Cardiac muscle cell (in vitro differentiated cells and primary cell): Measurements from ENCODE around the gene KCNQ2. TPM values are rescaled to one million over a fixed set of nuclear protein-coding genes. Genes with fewer than 3 reads are reported as not detected.
"Not testable (repeated sequence)": the region's sequence is repeated elsewhere in the genome, so short reads cannot be mapped to it uniquely, and the experiment has no call there.

Experiments used
- DNase-seq, 2 donors: peaks; one replicate each; pipeline versions ENCODE4 v3.0.0 to v3.0.0-alpha.2; 2010 to 2017; ENCODE audit warnings: low read depth in 1 of 2, low spot score in 1 of 2
- H3K27ac ChIP-seq: fragments of 200-600 bp; sonication (generic); 2 replicates; pipeline ENCODE4 v1.5.1; 2016
- H3K27me3 ChIP-seq: fragments of 200-600 bp; sonication (generic); 2 replicates; pipeline ENCODE4 v1.6.0; 2016; ENCODE audit warnings: control low read depth
- H3K36me3 ChIP-seq: fragments of 200-600 bp; sonication (generic); 2 replicates; pipeline ENCODE4 v1.5.1; 2016; ENCODE audit warnings: control low read depth
- H3K4me1 ChIP-seq: fragments of 200-600 bp; sonication (generic); 2 replicates; pipeline ENCODE4 v1.8.1; 2017; ENCODE audit warnings: low read depth, mild to moderate bottlenecking, mixed run types
- H3K4me3 ChIP-seq: fragments of 200-600 bp; sonication (generic); 2 replicates; pipeline ENCODE4 v1.5.1; 2016; ENCODE audit warnings: mild to moderate bottlenecking
- H3K9me3 ChIP-seq: fragments of 200-600 bp; sonication (generic); 2 replicates; pipeline ENCODE4 v1.5.1; 2017; ENCODE audit warnings: low read depth, mild to moderate bottlenecking, control low read depth
- polyA plus RNA-seq: library from polyadenylated mRNA; unstranded; fragments of >200 nt; fragmentation: Nextera tagmentation; extraction: Ambion mirVana; gene quantifications from 2 replicates; pipeline ENCODE4 v1.2.1, GENCODE V29; 2016
- total RNA-seq: library from RNA; depleted of rRNA; stranded (reverse); fragments of >200 nt; gene quantifications from 2 replicates; pipeline ENCODE4 v1.2.3, GENCODE V29; 2016
- TF ChIP-seq, protein P1 (sequence below): IDR thresholded peaks from 2 replicates; pipeline ENCODE4 v1.5.1; 2012; ENCODE audit warnings: low read depth, mild to moderate bottlenecking, low read length

Gene KCNQ2
- total and polyA plus RNA-seq, 2 experiments from 2014 or later = 13.7 to 18.6 TPM

DNA sequence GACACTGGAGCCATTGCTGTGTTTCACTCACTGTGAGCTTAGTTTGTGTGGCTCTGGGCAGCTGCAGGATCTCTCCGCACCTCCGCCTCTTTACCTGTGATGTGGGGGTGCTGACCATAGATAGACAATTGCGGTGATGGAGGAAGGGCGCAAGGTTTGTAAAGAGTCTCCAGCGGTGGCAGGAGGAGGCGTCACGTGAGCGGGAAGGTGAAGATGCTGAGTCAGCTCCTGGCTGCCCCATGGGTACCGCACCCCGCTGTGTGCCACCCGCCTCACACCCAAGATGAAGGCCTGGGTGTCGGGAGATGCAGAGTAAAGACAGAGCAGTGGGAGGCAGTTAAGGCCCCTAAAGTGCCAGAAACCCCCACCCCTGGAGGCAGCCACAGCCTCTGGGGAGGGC is 9.0 kb upstream of the KCNQ2 start:
- Histone ChIP-seq H3K27me3 (peaks cover 8% of the 10 kb centered on the region), H3K4me3 (no peak overlapping the region)

DNA sequence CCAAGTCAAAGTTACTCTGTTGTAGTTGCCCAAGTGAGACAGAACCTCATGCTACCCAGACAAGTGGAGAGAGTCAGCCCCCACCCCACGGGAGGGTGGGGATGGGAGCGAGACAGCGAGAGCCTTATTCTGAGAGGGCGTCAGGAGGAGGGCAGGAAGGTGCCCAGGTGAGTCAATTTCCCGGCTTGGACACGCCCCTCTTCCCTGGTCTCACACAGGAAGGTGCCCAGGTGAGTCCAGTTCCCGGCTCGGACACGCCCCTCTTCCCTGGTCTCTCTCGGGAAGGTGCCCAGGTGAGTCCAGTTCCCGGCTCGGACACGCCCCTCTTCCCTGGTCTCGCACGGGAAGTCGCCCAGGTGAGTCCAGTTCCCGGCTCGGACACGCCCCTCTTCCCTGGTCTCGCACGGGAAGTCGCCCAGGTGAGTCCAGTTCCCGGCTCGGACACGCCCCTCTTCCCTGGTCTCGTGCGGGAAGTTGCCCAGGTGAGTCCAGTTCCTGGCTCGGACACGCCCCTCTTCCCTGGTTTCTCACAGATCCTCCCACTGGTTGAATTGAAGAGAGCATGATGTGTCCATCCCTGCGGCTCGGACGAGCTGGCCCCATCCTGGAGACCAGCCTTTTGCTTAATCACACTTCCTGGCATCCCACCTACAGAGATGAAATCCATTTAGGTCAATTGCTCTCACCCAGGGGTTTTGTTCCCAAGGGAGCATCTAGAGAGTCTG is 7.4 kb upstream of the KCNQ2 start:
- H3K27ac ChIP-seq, H3K4me1 ChIP-seq, DNase-seq, H3K4me3 ChIP-seq, H3K36me3 ChIP-seq, H3K9me3 ChIP-seq: not testable (repeated sequence)
- peaks cover 11% of the 10 kb centered on the region for H3K27me3 ChIP-seq

More for the DNA sequence above, 9.0 kb upstream of the KCNQ2 start:
- DNase-seq = no peak
- no peaks in the 10 kb centered on the region for H3K36me3 ChIP-seq
- H3K9me3 ChIP-seq = no peaks in the 10 kb centered on the region
- no peak overlapping the region for H3K27ac ChIP-seq
- TF ChIP-seq, protein P1, sequence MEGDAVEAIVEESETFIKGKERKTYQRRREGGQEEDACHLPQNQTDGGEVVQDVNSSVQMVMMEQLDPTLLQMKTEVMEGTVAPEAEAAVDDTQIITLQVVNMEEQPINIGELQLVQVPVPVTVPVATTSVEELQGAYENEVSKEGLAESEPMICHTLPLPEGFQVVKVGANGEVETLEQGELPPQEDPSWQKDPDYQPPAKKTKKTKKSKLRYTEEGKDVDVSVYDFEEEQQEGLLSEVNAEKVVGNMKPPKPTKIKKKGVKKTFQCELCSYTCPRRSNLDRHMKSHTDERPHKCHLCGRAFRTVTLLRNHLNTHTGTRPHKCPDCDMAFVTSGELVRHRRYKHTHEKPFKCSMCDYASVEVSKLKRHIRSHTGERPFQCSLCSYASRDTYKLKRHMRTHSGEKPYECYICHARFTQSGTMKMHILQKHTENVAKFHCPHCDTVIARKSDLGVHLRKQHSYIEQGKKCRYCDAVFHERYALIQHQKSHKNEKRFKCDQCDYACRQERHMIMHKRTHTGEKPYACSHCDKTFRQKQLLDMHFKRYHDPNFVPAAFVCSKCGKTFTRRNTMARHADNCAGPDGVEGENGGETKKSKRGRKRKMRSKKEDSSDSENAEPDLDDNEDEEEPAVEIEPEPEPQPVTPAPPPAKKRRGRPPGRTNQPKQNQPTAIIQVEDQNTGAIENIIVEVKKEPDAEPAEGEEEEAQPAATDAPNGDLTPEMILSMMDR = no peak
- H3K4me1 ChIP-seq = peaks cover 3% of the 10 kb centered on the region

DNA sequence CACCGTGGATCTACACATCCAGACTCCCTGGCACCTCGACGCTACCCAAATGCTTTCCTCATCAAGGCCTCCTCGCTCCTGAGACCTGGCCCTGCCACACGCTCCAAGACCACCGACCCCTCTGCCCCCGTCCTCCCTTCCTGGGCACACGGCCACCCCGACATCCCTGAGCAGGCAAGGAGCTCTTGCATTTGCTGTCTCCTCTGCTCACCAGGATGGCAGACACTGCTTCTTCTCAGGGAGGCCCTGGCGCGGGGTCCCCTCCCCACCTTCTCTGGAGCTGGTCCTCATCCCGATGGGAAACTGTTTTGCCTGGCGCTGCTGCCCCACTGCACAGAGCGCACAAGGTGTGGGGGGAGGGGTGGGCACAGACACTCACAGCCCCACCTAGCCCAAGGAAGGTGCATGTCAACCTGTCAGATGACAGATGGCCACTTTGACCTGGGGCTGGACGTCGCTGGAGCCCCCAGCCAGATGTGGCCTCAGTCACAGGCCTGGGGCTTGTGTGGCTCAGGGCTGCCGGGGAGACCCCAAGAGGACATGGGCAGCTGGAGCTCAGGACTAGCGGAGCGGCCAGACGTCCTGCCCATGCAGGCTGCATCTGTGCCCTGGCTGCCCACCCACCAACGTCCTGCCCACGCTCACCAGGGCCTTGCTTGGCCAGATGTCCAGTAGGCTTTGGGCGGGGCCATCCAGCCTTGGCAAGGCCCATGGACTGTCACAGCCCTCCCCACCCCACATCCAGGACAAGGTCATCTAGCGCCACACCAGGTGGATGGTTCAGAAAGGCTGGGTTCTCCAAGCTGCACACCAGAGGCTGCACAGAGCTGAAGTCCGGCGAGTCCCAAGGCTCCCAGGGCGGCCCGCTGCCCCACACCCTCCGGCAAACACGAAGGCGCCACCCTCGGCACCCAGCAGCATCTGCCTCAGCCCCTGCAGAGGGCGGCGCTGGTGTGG is 6.2 kb upstream of the KCNQ2 start:
- H3K9me3 ChIP-seq = no peaks in the 10 kb centered on the region
- H3K4me1 ChIP-seq = peaks cover 3% of the 10 kb centered on the region
- H3K4me3 ChIP-seq = no peak overlapping the region
- no peak for DNase-seq
- no peaks in the 10 kb centered on the region for H3K36me3 ChIP-seq
- H3K27ac ChIP-seq = no peak overlapping the region
- TF ChIP-seq, protein P1 = no peak
- H3K27me3 ChIP-seq = peaks cover 24% of the 10 kb centered on the region

DNA sequence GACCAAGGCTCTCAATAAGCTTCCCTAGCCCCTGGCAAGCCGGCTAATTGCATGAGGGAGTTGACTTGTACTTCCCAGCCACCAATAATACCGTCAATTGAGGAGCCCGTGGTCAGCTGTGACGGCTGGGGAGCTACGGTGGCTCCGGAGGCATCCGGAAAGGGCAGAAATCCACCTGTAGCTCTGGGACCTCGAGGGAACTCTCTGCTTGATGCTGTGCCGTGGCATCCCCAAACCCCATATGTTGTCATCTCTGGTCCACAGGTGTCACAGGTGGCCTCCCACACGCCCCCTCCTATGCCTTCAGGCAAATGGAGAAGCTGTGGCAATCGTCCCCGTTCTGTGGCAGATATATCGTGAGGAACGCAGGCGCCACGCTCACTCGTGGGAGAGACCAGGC is 5.5 kb upstream of the KCNQ2 start:
- no peak overlapping the region for H3K27ac ChIP-seq
- TF ChIP-seq, protein P1 = no peak
- H3K9me3 ChIP-seq = no peaks in the 10 kb centered on the region
- no peak for DNase-seq
- H3K4me3 ChIP-seq = no peak overlapping the region
- no peaks in the 10 kb centered on the region for H3K4me1 ChIP-seq
- no peaks in the 10 kb centered on the region for H3K36me3 ChIP-seq
- peaks cover 30% of the 10 kb centered on the region for H3K27me3 ChIP-seq

DNA sequence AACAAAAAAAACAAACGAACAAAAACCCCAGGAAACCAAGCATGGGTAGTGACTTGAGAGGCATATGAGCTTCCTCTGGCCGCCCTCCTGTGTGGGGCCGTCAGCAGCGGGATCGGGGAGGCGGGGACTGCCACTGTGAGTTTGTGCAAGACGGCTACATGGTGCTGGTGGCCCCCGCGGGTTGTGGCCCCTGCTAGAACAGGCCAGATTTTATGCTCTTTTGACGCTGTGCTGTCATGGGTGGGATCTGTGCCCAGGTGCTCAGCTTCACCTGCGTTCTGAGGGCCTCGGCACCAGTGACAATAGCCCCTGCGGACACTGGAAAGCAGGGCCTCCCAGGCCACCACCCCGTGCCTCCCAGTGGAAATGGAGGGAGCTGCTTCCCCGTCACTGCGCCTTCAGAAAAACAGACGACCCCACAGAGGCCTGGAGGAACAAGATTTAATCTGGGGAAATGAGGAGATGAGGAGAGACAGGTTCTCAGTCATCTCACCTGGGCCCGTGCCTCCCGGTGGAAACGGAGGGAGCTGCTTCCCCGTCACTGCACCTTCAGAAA is 4.7 kb upstream of the KCNQ2 start:
- H3K27me3 ChIP-seq = peaks cover 33% of the 10 kb centered on the region
- no peak for DNase-seq
- H3K4me3 ChIP-seq = no peak overlapping the region
- TF ChIP-seq, protein P1 = no peak
- H3K36me3 ChIP-seq = no peaks in the 10 kb centered on the region
- H3K27ac ChIP-seq = no peak overlapping the region
- H3K9me3 ChIP-seq = no peaks in the 10 kb centered on the region
- H3K4me1 ChIP-seq = no peaks in the 10 kb centered on the region
